Measurements from ENCODE around the gene ZNF615. TPM values are rescaled to one million over a fixed set of nuclear protein-coding genes. Genes with fewer than 3 reads are reported as not detected.

ZNF615 gene
- total and polyA plus RNA-seq, 2 of the 4 experiments (the other 2 are of a cell fraction), result 2.0 to 10.9 TPM

- H3K56ac ChIP-seq (ENCODE audit: extremely low read depth, insufficient read depth, low read length), result no peak overlapping the region
- dilution Hi-C loops (cut with HindIII; ENCODE audit: low sequenced_read_pairs, unreplicated experiment), result no loop called here
- H3K36me3 ChIP-seq (ENCODE audit: control insufficient read depth, insufficient read depth, low read length), result peaks cover 17% of the 10 kb centered on the region
- no peak overlapping the region for H4K5ac ChIP-seq (ENCODE audit: low read depth, low read length)
- no peak overlapping the region for H2BK20ac ChIP-seq (ENCODE audit: low read depth, low read length)
- no peak overlapping the region for H3K23ac ChIP-seq (ENCODE audit: low read depth, low read length)
- H2BK5ac ChIP-seq (ENCODE audit: low read depth, low read length, poor library complexity, severe bottlenecking), result no peak overlapping the region
- BruUV-seq (replicated peaks), result no TSS peak
- H3K79me1 ChIP-seq (ENCODE audit: low read depth in 1 of 2, low read length in 2 of 2), result peaks cover 8 to 27% of the 10 kb centered on the region in 2 experiments
- H4K8ac ChIP-seq (ENCODE audit: low read depth in 2 of 2, low read length in 2 of 2), result no peak overlapping the region
- H2AK5ac ChIP-seq (ENCODE audit: low read depth, low read length), result no peak overlapping the region
- H2AFZ ChIP-seq (replicated peaks; ENCODE audit: low read length, poor library complexity), result no peak overlapping the region
- no peak overlapping the region for H3K9ac ChIP-seq (ENCODE audit: low read depth, low read length)
- WGBS, 2 experiments (ENCODE audit: extremely low coverage in 2 of 2, insufficient read length in 1 of 2), result no CpG with 5 or more reads among the region's 6 CpGs
- no peak overlapping the region for H3K14ac ChIP-seq (replicated peaks; ENCODE audit: low read depth, low read length)
- in situ Hi-C loops (cut with MboI; ENCODE audit: low sequenced_read_pairs), result no loop called here
- intact Hi-C loops (cut with micrococcal nuclease), result no loop called here
- ATAC-seq (ENCODE audit: low read depth), result no peak
- POLR2A ChIA-PET (ENCODE audit: unreplicated experiment), result no interaction called here
- H3K4ac ChIP-seq (ENCODE audit: low read depth, low read length), result no peak overlapping the region
- H3K9me1 ChIP-seq (ENCODE audit: insufficient read depth, low read length), result no peaks in the 10 kb centered on the region
- TF ChIP-seq BHLHE40 (IDR thresholded peaks at IDR 0.05; ENCODE audit: low read depth, low read length) (no peak), CEBPB (IDR thresholded peaks at IDR 0.05; ENCODE audit: low read depth, low read length) (peak; percentile 67)
- H3K27ac ChIP-seq (ENCODE audit: insufficient read depth, low read length), result no peak overlapping the region
- no peak overlapping the region for H3K4me2 ChIP-seq (ENCODE audit: low read depth, low read length)
- no peak overlapping the region for H4K91ac ChIP-seq (ENCODE audit: insufficient read depth, low read depth, low read length)
- no peaks in the 10 kb centered on the region for H3K27me3 ChIP-seq (ENCODE audit: control insufficient read depth, insufficient read depth, low read length)
- no peak overlapping the region for H2BK15ac ChIP-seq (ENCODE audit: low read depth, low read length)
- CTCF ChIA-PET, result no interaction called here
- no peak for DNase-seq
- no peak overlapping the region for H2BK120ac ChIP-seq (ENCODE audit: low read depth, low read length)
- H3K9me3 ChIP-seq (ENCODE audit: control insufficient read depth, insufficient read depth, low read length), result peaks cover 40% of the 10 kb centered on the region
- H2AK9ac ChIP-seq (replicated peaks; ENCODE audit: low read depth, low read length, poor library complexity), result no peak overlapping the region
- H4K20me1 ChIP-seq (ENCODE audit: insufficient read depth, low read length), result no peaks in the 10 kb centered on the region
- no peak overlapping the region for H3K4me3 ChIP-seq (ENCODE audit: insufficient read depth, low read depth, low read length)
- no peak overlapping the region for H3K18ac ChIP-seq (ENCODE audit: low read depth, low read length)
- no peaks in the 10 kb centered on the region for H3K4me1 ChIP-seq (ENCODE audit: control insufficient read depth, insufficient read depth, low read length)
These were observed 27.8 kb downstream of the ZNF615 start for GRCh38 chr19:51980116-51980736.

Data from IMR-90 (cell line).